Activated naive CD8-positive, alpha-beta T cell treated with anti-CD3 and anti-CD28 coated beads, Interleukin-2, amount 50 U/mL, for 16 hours (primary cell): Measurements from ENCODE around the gene FBXW11.
"Not testable (repeated sequence)": the region's sequence is repeated elsewhere in the genome, so short reads cannot be mapped to it uniquely, and the experiment has no call there.

ENCODE experiments used
- DNase-seq: peaks from one replicate; pipeline ENCODE4 v3.0.0-alpha.2; 2020; ENCODE audit warnings: low read depth, low spot score

Gene FBXW11

DNA sequence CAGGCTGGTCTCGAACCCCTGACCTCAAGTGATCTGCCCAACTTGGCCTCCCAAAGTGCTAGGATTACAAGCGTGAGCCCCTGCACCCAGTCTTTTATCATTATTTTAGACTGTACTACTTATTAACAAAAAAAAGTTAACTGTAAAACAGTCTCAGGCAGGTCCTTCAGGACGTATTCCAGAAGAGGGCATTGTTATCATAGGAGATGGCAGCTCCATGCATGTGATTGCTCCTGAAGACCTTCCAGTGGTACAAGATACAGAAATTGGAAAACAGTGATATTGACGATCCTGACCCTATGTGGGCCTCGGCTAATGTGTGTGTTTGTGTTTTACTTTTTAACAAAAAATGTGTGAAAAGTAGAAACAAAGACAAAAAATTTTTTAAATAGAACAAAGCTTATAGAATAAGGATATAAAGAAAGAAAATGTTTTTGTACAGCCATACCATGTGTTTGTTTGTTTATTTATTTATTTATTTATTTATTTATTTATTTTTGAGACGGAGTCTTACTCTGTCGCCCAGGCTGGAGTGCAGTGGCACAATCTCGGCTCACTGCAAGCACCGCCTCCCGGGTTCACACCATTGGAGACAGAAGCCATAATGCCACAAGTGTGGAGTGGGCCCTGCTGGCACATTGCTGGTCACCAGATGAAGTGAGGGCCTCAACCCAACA lies 13.8 kb upstream of the FBXW11 start:
- not testable (repeated sequence) for DNase-seq

DNA sequence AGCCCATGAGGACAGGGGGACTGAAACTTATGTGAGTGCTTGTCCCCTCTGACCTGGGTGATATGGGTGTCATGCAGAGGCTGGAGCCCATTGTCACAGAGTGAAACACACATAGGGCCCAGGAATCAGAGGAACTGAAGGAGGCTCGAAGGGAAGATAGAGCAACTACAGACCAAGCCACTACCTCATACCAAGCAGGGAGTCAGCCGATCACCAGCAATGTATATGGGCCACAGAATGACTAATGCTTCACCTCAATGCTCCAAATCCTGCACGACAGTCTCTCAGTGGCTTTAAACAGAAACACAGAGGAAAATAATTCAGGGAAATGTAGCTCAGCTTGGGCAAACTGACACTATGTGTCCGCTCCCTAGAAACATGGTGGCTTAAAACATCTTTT lies 8.9 kb upstream of the FBXW11 start:
- no peak for DNase-seq

DNA sequence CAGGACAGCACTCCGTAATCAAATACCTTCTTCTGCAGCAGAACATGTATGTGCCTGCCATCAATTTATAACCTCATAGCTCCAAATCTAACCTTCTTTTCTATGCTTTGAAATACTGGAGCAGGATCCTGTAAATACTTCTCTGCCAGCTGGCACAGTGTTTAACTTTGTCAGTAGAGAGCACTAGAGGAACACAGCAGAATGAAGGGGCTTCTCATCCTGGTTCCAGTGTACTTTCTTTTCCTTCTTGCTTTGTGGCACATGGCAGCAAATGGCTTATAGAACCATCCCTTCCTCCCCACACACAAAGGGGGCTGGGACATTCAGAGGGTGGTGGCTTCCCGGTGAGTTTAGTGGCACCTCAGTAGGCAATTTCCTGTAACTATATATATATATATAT lies 3.8 kb upstream of the FBXW11 start:
- DNase-seq = no peak

DNA sequence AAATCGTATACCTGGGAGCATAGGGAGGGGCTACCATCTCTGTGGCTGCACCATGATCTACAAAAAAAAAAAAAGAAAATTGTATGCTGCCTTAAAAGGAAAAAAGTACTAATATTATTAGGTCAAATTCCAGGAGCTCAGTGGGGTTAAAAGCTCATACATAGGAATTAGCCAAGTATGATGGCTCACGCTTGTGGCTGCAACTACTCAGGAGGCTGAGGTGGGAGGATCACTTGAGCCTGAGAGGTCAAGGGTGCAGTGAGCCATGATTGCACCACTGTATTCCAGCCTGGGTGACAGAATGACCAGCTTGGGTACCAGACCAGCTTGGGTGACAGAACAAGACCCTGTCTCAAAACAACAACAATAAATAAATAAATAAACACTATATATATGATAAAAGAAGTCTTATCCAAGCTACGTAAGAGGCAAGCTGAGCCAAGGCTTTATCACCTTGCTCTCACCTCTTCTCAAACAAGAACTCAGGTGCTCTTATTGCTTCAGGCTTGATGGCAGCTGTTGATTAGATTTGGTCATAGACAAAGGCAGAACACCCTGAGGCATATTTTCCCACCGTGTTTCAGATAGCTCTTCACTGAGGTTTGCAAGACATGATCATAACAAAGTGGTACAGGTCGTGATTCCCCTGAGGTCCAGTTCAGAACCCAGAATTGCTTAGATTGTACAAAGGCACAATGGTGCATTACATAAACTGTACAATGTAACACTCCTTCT lies 3.3 kb upstream of the FBXW11 start:
- DNase-seq = no peak

DNA sequence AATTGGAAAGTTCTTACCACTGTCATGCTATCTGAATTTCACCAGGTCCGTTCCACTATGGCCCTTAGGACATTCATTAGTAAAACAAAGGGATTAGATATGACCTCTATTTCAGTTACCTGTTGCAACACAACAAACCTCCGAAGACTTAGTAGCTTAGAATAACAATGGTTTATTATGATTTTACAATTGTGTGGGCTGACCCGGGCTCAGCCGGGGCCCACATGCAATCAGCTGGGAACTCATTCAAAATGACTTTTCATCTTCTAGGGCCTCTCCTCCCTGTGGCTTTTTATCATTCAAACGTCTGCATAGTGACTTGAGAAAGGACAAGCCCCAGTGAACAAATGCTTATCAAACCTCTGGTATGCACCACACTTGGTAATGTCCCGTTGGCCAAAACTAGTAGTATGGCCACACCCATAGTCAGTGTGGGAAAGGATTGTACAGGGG lies 2.3 kb upstream of the FBXW11 start:
- no peak for DNase-seq

DNA sequence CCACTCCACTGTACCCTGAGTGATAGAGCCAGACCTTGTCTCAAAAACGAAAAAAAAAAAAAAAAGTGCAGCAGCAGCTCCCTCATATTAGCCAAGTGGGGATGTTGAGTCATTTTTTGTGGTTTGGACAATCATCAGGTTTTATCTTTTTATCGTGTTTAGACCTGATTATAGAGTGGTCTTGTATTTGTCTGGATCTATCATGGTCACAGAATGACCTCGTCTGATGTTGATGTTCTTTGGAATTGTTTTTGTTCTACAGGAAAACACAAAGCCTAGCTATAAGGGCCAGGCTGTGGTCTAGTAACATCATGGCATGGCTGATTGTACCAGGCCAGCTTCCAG lies 1.6 kb upstream of the FBXW11 start:
- DNase-seq = no peak

DNA sequence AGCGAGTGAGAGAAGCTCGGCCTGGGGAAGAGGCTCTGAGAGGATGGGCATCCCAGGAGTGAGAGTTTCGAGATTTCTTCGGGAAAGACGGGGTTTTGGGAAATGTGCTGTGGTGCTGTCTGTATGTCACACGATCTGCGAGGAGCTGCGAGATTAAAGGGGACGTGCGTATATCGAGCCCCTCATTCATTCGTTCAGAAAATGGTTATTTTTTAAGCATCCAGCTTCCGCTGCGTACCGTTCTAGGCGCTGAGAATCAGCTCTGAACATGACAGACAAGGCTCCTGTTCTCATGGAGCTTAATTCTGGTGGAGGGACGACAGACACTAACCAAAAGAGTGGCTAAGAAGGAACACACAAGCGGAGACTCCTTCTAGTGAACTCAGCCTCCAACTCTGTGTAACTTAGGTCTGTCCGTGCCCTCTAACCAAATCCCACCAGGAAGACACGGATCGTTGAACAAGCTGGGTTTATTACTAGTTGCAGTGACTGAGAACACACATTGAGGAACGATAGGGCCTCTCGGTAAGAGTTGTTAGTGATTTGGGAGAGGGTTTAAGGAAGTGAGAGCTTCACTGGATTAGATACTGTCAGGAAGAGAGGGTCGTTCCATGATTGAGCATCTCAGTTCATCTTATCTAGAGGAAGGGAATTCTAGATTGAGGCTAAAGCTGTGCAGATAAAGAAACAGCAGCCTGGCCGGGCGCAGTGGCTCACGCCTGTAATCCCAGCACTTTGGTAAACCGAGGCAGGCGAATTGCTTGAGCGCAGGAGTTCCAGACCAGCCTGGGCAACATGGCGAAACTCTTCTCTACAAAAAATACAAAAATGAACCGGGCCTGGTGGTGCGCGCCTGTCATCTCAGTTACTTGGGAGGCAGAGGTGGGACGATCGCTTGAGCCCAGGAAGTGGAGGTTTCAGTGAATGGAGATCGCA lies 1.0 kb upstream of the FBXW11 start:
- no peak for DNase-seq

DNA sequence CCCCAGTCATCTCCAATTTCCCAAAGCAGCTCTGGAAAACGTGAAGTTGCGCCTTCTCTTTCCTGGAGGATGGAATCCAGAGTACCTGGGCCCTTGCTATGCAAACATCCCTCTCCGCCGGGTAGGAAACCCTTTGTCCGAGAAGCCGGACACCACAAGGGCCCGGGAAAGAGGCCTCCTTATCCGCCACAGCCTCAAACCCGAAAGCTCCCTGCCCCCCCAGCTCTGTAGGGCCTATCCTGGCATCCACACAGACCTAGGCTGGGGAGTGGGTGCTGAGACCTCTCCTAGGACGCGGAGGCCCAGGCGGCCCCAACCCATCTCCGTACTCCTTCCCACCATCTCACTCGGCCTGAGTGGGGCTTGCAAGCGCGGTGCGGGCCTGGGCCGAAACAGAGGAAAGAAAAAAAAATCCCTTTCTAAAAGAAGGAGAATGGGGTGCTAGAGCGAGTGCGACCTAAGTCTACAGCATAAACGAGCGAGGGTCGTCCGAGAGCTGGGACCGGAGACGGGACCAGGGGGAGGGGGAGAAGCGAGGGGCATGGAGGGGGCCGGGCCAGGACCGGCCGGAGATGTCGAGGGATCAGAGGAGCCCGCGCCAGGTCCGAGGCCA lies 624 bp downstream of the FBXW11 start:
- DNase-seq = no peak

DNA sequence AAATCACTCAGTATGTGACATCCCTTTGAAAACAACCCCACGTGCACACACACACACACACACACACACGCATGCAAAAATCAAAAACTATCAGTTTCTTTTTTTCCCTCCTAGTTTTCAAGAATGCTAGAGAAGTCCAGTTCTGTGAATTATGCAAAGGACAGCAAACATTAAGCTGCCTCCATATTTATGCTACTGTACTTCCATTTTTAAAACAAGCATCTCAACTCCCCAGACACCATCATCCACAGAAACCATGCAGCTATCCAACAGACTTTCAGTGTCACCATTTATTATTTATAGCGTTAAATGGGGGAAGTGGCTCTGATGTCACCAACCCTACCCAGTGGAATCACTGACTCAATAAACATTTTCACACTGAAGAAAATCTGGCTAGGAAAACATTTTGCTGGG lies 1.6 kb downstream of the FBXW11 start:
- no peak for DNase-seq

DNA sequence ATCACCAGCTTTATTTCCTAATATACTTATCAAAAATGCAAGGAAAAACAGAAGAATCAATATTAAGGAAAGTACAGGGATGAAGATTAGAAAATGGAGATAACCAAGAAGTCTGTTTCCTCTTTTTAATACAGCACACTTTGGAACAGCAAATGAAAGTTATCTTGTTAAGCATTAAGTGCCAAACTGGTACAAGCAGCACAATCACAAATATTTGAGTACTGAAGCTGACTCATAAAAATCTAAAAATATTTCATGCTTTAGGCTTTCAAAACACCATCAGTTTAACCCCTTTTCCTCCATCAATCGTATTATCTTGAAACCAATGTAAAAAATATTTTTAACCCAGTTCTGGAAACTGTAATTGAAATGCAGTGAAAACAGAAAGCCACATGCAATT lies 2.7 kb downstream of the FBXW11 start:
- no peak for DNase-seq

DNA sequence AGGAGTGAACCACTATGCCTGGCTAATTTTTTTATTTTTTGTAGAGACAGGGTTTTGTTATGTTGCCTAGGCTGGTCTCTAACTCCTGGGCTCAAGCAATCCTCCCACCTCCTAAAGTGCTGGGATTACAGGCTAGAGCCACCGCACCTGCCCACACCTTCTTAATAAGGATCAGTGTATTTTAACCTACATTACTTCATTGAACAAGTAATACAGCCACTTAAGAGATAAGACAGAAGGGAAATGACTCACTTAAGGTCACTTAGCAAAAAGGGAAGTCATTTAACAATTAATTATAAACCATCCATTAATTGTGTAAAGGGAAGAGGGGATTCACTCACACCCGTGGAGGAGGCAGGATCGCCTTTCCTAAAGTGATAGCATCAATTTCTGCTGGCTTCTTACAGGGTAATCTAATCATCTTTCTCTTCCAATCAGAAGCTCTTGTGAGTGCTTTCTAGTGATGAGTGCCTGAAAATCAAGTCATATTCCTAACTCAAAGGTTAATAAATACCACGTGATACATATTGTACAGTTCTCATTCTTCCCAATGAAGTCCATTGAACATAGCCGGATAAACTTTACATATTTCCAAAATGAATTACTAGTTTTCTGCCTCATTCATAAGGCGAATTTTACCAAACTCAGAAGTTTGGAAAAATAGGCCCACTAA lies 3.5 kb downstream of the FBXW11 start:
- no peak for DNase-seq

DNA sequence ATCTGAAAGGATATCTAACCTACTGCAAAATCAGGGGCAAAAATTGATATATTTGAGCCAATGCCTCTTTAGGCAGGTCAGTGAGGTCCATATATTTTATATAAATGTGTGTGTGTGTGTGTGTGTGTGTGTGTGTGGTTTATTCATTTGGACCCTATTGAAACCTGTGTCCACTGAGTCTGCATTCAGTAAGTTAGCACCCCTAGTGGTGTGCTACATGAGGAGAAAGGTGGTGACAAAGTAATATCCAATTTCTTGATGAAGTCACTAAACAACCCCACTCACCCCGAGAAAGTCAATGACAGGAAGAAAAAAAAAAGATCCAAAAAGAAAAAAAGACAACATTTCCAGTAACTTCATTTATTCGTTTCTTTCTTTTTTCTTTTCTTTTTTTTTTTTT lies 4.1 kb downstream of the FBXW11 start:
- DNase-seq = no peak

DNA sequence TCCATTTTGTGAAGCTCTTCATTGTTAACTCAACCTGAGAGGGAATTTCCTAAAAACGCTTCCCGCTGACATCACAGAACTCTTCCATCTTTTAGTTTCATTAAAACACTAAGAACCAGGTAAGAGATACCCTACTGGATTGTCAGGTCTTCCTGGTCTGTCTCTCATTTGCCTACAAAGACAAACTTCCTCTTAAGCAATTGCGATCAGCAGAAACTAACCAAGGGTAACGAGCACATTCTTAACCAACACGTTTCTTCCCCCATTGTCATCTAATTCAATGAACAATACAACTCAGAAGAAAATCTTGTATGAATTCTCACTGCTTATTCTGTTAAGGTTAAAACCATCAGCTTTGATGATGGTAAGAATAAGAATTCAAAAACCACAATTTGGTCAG lies 6.6 kb downstream of the FBXW11 start:
- no peak for DNase-seq

DNA sequence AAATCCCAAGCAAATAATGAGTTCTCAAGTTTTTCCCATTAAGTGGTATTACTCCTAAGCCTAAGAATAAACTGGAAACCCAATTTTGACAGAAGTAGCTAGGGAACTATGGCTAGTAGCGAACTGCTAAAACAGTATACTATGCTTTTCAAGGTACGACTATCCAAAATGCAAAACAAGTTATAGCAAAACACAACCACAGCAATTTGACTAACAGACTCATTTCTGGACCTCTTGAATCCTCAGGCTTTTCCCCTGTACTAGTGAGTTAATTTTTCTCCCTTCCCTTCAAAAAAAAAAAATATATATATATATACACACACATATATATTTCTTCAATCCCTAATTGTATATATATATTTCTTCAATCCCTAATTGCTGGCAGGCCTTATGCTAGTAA lies 7.3 kb downstream of the FBXW11 start:
- DNase-seq = no peak

DNA sequence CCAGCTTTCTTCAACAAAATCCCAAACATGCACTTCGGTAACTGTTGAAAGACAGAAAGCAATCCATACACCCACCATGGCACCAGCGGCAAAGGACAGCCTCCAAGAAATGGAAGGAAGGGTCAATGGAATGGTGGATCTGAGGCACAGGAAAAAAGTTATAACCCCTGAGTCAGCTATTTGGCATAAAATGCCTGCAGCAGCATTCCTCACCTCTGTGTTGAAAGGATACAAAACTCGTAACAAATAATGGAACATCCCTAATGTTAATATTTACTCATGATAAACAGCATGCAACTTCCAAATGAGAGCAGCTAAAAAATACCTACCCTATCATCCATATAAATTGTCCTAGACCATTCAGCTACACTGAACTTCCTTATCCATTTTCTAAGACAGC lies 9.4 kb downstream of the FBXW11 start:
- DNase-seq = no peak

DNA sequence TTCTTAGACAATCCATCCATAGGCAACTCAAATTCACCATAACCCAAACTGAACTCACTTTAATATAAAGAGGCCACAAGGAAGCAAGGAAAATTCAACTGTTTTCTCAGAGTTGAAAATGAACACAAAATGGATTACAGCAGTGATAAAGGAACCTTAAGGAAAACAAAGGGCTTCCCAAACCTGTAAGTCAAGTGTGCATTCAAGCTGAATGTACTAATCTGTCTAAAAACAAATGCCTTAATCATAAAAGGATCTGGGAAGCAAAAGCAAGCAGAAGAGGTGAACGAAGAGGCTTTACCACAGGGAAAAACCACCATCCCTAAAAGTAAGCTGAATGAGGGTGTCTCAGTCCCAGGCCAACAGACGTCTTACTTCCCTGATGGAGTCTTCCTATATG lies 13.6 kb downstream of the FBXW11 start:
- no peak for DNase-seq

DNA sequence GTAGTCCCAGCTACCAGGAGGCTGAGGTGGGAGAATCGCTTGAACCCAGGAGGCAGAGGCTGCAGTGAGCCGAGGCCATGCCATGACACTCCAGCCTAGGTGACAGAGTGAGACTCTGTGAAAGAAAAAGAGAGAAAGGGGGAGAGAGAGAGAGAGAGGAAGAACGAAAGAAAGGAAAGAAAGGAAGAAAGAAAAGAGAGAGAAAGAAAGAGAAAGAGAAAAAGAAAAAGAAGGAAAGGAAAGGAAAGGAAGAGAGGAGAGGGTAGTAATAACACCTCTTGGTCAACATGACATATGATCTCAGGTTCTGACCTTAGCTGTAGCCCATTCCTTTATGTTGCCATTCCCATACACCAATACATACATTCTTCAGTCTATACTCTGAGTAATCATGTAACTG lies 14.1 kb downstream of the FBXW11 start:
- DNase-seq = no peak

DNA sequence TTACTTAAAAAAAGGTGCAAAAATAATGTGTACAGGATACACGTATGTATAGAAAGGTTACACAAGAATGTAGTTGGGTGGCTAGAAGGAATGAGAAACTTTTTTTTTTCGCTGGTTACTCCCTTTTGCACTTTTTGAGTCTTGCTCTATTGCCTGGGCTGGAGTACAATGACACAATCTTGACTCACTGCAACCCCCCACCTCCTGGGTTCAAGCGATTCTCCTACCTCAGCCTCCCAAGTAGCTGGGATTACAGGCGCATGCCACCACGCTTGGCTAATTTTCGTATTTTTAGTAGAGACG lies 15.8 kb downstream of the FBXW11 start:
- no peak for DNase-seq

DNA sequence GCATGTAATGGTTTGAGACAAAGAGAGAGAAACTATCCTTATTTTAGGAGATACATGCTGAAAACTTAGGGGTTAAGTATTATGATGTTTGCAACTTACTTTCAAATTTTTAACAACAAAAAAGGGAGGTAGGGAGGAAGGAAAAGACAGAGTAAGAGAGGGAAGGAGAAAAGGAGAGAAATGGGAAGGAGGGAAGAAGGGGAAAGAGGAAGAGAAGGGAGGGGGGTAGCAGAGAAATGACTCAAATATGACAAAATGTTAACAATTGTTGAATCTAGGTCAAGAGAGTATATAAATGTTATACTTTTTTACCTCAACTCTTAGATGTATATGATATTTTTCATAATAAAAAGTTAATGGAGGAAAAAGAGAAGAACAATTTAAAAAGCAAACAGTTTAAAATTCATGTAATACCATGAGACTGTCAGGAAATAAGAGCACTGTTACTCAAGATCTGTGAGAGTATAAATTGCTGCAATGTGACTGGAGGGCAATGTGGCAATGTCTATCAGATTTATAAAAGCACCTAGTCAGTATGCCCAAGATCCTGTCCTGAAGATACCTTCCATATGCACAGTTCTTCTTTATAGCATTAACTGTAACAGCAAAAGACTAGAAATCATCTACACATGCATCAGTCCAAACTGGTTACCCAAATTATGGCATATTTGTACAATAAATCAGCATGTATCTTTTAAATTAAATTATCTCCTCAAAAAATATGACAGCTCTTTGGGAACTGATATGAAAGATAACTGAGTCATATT lies 16.3 kb downstream of the FBXW11 start:
- no peak for DNase-seq

DNA sequence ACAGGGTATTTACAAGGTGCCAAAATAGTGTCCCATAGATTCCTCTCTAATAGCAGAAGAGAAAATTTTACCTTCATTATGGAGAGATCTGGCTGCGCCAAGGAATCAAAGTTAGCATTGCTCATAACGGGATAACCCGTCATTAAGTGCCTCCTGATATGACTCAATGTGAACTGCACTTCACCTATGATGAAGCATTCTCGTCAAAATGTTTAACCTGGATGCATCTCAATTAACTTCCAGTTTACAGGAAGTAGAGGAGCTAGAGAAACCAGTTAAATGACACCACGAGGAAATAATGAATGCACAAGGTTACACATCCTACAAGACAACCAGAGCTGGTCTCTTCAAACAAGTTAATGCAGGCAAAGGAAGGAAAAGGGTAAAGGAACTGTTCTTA lies 17.2 kb downstream of the FBXW11 start:
- no peak for DNase-seq

DNA sequence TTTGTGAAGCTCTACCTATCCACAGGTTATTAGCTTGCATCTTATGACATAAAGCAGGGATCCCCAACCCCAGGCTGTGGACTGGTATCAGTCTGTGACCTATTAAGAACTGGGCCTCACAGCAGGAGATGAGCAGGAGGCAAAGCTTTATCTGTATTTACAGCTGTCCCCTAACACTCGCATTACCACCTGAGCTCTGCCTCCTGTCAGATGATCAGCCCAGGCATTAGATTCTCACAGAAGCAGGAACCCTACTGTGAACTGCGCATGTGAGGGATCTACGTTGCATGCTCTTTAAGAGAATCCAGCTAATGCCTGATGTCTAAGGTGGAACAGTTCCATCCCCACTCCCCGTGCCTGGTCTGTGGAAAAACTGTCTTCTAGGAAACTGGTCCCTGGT lies 19.7 kb downstream of the FBXW11 start:
- DNase-seq = no peak
